Measurements from ENCODE around the gene TSPAN4. TPM values are rescaled to one million over a fixed set of nuclear protein-coding genes. Genes with fewer than 3 reads are reported as not detected.

The TSPAN4 gene
- total and polyA plus RNA-seq, 3 experiments from 2014 or later = 4.4 to 9.4 (median 8.8) TPM

DNA sequence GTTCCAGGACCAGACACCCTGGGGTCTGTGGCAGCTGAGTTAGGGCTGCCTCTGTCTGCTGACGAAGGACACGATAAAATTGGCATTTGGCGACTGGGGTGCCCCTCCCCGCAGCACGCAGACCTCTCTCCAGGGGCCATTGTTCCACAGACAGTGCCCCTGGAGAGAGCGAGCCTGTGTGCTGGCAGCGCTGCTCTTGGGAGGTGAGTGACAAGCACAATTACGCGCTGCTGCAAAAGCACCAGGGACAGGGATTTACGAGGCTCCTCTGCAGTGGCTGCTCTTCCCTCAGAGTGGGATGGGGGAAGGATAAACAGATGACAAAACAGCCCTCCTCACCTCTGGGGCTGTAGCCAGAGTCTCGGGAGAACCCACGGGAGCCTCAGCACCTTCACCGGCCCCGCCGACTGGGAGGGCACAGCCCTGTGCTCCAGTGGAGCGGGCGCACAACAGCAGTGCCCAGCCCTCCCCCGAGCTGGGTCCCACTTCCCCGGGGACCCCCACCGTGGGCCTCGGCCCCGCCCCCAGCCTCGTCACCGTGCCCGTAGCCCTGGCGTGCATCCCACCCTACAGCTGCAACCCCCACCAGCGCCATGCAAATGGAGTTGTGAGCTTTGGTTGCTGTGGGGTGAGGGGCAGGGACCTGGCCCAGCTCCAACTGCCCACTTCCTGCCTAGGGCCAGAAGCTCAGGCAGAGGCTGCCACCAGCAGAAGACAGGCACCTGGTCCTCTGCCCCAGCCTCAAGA lies 48.3 kb downstream of the TSPAN4 start:
- Histone ChIP-seq H3K27me3 (ENCODE audit: insufficient read depth, low read length, poor library complexity, severe bottlenecking) (no peaks in the 10 kb centered on the region), H3K4me1 (ENCODE audit: insufficient read depth, low read length) (no peaks in the 10 kb centered on the region), H3K9me3 (ENCODE audit: low read length) (no peaks in the 10 kb centered on the region), H3K4me3 (ENCODE audit: low read length) (no peak overlapping the region), H3K27ac (ENCODE audit: low read depth, low read length) (no peak overlapping the region), H3K36me3 (ENCODE audit: insufficient read depth, low read length) (no peaks in the 10 kb centered on the region)
- ChIA-PET CTCF (no interaction called here), POLR2A (no interaction called here)
- H3K4me3 Mint-ChIP-seq = no peak overlapping the region
- no peaks in the 10 kb centered on the region for H3K27me3 Mint-ChIP-seq
- H3K4me1 Mint-ChIP-seq = no peaks in the 10 kb centered on the region
- H3K27ac Mint-ChIP-seq = peak overlapping the region in 1 of 8 donors; percentile 89
- no peaks in the 10 kb centered on the region for H3K9me3 Mint-ChIP-seq
- H3K36me3 Mint-ChIP-seq = peaks cover 0 to 21% (median 1%) of the 10 kb centered on the region in 3 donors
- no peak for DNase-seq

- H3K27ac ChIP-seq (ENCODE audit: low read depth, low read length) = no peak overlapping the region
- Mint-ChIP-seq H3K4me1 (no peaks in the 10 kb centered on the region), H3K4me3 (no peak overlapping the region), H3K27me3 (no peaks in the 10 kb centered on the region), H3K27ac (no peak overlapping the region), H3K36me3 (peaks cover 0 to 5% (median 0%) of the 10 kb centered on the region in 3 donors), H3K9me3 (no peaks in the 10 kb centered on the region)
- DNase-seq = no peak
- H3K4me3 ChIP-seq (ENCODE audit: low read length) = no peak overlapping the region
- H3K27me3 ChIP-seq (ENCODE audit: insufficient read depth, low read length, poor library complexity, severe bottlenecking) = no peaks in the 10 kb centered on the region
- no peaks in the 10 kb centered on the region for H3K9me3 ChIP-seq (ENCODE audit: low read length)
- CTCF ChIA-PET = no interaction called here
- no peaks in the 10 kb centered on the region for H3K36me3 ChIP-seq (ENCODE audit: insufficient read depth, low read length)
- no peaks in the 10 kb centered on the region for H3K4me1 ChIP-seq (ENCODE audit: insufficient read depth, low read length)
- POLR2A ChIA-PET = no interaction called here
Observed at GRCh38 chr11:893008-893654, 50.5 kb downstream of the TSPAN4 start.

DNA sequence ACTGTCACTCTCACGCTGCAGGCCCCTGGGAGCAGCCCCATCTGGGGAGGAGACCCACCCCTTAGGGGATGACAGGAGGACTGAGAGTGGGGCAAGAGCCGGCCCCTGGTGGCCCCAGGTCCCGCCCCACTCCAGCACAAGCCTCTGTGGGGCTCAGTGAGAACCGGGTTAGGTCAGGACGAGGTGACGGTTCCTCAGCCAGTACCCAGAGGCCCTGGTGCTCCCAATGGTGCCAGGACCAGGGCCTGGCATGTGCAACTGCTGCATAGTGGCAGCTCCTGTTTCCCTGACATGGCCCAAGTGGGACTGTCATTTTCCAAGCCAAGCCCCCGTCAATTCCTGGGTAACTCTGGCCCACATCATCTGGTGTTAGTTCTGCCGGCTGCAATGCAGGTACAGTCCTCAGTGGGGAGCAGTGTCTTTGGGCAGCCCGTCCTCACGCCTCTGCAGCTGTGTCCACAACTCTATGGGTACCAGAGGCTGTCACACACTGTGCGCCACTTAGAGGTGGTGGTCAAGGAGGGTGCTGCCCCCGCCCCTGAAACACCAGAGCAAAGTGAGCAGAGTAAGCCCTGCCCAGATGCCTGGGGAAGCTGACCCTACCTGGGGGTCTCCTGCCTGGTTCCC lies 52.0 kb downstream of the TSPAN4 start:
- no peak overlapping the region for H3K4me3 Mint-ChIP-seq
- Histone ChIP-seq H3K27me3 (ENCODE audit: insufficient read depth, low read length, poor library complexity, severe bottlenecking) (no peaks in the 10 kb centered on the region), H3K36me3 (ENCODE audit: insufficient read depth, low read length) (no peaks in the 10 kb centered on the region), H3K4me1 (ENCODE audit: insufficient read depth, low read length) (no peaks in the 10 kb centered on the region), H3K4me3 (ENCODE audit: low read length) (no peak overlapping the region), H3K27ac (ENCODE audit: low read depth, low read length) (no peak overlapping the region), H3K9me3 (ENCODE audit: low read length) (no peaks in the 10 kb centered on the region)
- no peaks in the 10 kb centered on the region for H3K9me3 Mint-ChIP-seq
- CTCF ChIA-PET = interaction anchor here (0.7 kb wide), 1 partner anchor 1256 kb away, joined by 3 read pairs; no protein-coding TSS in a partner anchor
- POLR2A ChIA-PET = interaction anchor here (0.6 kb wide), 1 partner anchor 84 kb away, joined by 3 read pairs; no protein-coding TSS in a partner anchor
- DNase-seq = no peak
- H3K4me1 Mint-ChIP-seq = no peaks in the 10 kb centered on the region
- peaks cover 0 to 14% (median 0%) of the 10 kb centered on the region in 3 donors for H3K36me3 Mint-ChIP-seq
- H3K27me3 Mint-ChIP-seq = no peaks in the 10 kb centered on the region
- H3K27ac Mint-ChIP-seq = no peak overlapping the region

DNA sequence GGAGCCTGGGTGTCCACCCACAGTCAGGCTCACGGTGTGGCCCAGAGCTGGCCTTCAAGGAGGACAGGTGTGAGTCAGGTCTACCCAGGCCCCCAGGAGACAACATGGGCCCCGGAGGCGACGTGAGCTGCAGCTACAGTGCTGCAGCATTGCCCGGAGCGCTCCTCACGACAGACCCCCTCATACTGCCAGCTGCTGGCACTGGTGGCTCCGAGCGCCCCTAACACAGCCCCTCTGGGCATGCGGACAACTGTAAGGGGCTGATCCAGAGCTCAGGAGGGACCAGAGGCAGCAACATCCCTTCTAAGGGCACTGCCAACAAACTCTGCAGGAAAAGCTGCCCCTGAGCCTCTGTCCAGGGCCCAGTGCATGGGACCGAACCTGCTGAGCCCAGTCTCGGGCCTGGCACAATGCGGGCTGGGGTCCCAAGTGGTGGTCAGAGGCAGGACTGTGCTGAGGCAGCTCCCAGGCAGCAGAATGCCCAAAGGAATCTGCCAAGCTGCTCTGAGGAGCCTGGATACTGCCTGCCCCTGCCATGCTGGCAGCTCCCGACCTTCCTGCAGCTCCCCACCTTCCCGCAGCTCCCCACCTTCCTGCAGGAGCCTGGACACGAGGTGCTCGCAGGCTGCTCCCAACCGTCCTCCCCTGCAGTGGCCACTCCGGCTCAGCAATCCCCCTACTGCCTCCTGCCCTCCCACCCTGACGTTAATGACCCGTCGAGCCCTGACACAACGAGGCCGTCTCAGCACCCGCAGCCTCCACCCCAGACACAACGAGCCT lies 52.9 kb downstream of the TSPAN4 start:
- CTCF ChIA-PET = no interaction called here

DNA sequence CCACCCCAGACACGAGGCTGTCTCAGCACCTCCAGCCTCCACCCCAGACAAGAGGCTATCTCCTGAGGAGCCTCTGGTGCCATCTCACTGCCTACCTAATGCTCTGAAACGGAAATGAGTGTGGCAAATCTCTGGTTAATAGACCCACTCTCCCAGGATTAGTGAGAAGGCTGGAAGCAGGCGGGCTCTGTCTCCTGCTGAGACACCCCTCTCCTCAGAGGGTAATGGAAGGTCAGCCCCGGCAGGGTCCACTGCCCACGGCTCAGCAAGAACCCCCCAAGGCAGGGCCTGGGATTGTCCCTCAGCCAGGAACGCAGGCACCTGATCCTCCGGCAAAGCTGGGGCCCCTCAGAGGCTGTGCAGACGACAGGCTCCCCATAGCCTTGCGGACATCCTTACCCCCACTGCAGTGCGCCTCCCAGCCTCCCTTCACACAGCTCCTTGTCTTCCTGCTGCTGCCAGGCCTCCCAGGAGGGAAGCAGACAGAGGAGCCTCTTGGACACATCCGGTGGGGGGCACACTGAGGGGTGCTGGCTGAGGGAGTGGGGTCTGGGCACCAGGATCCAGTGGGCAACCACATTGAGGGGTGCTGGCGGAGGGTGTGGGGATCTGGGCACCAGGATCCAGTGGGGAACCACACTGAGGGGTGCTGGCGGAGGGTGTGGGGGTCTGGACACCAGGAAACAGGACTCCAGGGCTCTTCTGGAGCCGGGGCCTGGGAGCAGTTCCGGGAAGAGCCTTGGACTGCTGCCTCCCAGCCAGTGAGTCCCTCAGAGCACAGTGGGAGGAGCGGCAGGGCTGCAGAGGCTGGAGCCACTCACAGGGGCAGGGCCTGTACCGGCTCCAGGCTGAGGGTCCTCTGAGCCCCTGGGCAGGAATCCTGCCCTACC lies 54.8 kb downstream of the TSPAN4 start:
- ChIA-PET POLR2A (no interaction called here), CTCF (no interaction called here)
- Mint-ChIP-seq H3K36me3 (peaks cover 4 to 39% (median 5%) of the 10 kb centered on the region in 3 donors), H3K27me3 (no peaks in the 10 kb centered on the region), H3K27ac (no peak overlapping the region), H3K4me3 (no peak overlapping the region), H3K4me1 (peaks cover 0 to 5% (median 5%) of the 10 kb centered on the region in 3 donors), H3K9me3 (no peaks in the 10 kb centered on the region)
- Histone ChIP-seq H3K27ac (ENCODE audit: low read depth, low read length) (no peak overlapping the region), H3K4me3 (ENCODE audit: low read length) (no peak overlapping the region), H3K9me3 (ENCODE audit: low read length) (no peaks in the 10 kb centered on the region), H3K27me3 (ENCODE audit: insufficient read depth, low read length, poor library complexity, severe bottlenecking) (no peaks in the 10 kb centered on the region), H3K4me1 (ENCODE audit: insufficient read depth, low read length) (no peaks in the 10 kb centered on the region), H3K36me3 (ENCODE audit: insufficient read depth, low read length) (peaks cover 11% of the 10 kb centered on the region)
- no peak for DNase-seq

More for the DNA sequence above, 52.9 kb downstream of the TSPAN4 start:
- Mint-ChIP-seq H3K9me3 (no peaks in the 10 kb centered on the region), H3K4me3 (no peak overlapping the region), H3K27me3 (no peaks in the 10 kb centered on the region), H3K27ac (peak overlapping the region in 1 of 8 donors; percentile 17), H3K4me1 (peaks cover 0 to 2% (median 0%) of the 10 kb centered on the region in 3 donors), H3K36me3 (peaks cover 0 to 20% (median 0%) of the 10 kb centered on the region in 3 donors)
- no peaks in the 10 kb centered on the region for H3K9me3 ChIP-seq (ENCODE audit: low read length)
- no peaks in the 10 kb centered on the region for H3K27me3 ChIP-seq (ENCODE audit: insufficient read depth, low read length, poor library complexity, severe bottlenecking)
- POLR2A ChIA-PET = no interaction called here
- DNase-seq = no peak
- H3K27ac ChIP-seq (ENCODE audit: low read depth, low read length) = no peak overlapping the region
- H3K4me3 ChIP-seq (ENCODE audit: low read length) = no peak overlapping the region
- H3K4me1 ChIP-seq (ENCODE audit: insufficient read depth, low read length) = no peaks in the 10 kb centered on the region
- peaks cover 3% of the 10 kb centered on the region for H3K36me3 ChIP-seq (ENCODE audit: insufficient read depth, low read length)

GRCh38 chr11:898143-898511 lies 55.5 kb downstream of the TSPAN4 start:
- ChIA-PET POLR2A (no interaction called here), CTCF (no interaction called here)
- Histone ChIP-seq H3K4me1 (ENCODE audit: insufficient read depth, low read length) (no peaks in the 10 kb centered on the region), H3K9me3 (ENCODE audit: low read length) (no peaks in the 10 kb centered on the region), H3K27ac (ENCODE audit: low read depth, low read length) (no peak overlapping the region), H3K27me3 (ENCODE audit: insufficient read depth, low read length, poor library complexity, severe bottlenecking) (no peaks in the 10 kb centered on the region), H3K36me3 (ENCODE audit: insufficient read depth, low read length) (peaks cover 18% of the 10 kb centered on the region), H3K4me3 (ENCODE audit: low read length) (no peak overlapping the region)
- H3K36me3 Mint-ChIP-seq = peaks cover 4 to 45% (median 5%) of the 10 kb centered on the region in 3 donors
- no peaks in the 10 kb centered on the region for H3K27me3 Mint-ChIP-seq
- H3K9me3 Mint-ChIP-seq = no peaks in the 10 kb centered on the region
- H3K4me3 Mint-ChIP-seq = no peak overlapping the region
- H3K4me1 Mint-ChIP-seq = peaks cover 0 to 5% (median 5%) of the 10 kb centered on the region in 3 donors
- no peak for DNase-seq
- H3K27ac Mint-ChIP-seq = no peak overlapping the region

DNA sequence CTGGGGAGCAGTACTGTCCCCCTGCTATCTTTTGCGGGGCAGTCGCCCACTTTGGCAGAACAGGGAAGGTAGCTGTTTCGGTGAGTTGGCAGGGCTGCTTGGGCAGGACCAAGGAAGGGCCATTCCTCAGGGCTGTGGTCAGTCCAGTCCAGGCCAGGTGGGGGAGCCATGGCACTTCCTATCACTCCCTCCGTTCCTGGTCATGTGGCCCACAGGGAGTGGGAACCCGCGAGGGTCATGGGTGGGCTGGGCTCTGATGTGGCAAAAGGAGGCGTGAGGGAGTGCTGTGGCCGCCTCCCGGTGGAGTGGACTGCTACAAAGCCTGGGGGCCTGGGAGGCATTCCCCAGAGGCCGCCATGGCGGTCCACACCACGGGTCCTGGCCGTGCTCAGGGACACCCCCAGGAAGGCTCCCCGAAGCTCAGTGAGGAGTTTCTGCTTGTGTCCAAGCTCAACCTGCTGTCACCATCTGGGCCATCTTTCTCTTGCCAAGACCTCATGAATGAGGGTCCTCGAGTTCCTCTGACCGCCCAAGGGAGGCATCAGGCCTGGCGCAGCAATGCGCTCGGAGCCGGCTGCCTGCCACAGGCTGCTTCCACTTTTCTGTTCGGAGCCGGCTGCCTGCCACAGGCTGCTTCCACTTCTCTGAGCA lies 56.0 kb downstream of the TSPAN4 start:
- ChIA-PET POLR2A (no interaction called here), CTCF (no interaction called here)
- H3K4me3 ChIP-seq (ENCODE audit: low read length) = no peak overlapping the region
- H3K27ac ChIP-seq (ENCODE audit: low read depth, low read length) = no peak overlapping the region
- Mint-ChIP-seq H3K4me1 (peaks cover 0 to 5% (median 5%) of the 10 kb centered on the region in 3 donors), H3K27ac (no peak overlapping the region), H3K36me3 (peaks cover 4 to 50% (median 5%) of the 10 kb centered on the region in 3 donors), H3K9me3 (no peaks in the 10 kb centered on the region), H3K4me3 (no peak overlapping the region), H3K27me3 (no peaks in the 10 kb centered on the region)
- no peak for DNase-seq
- no peaks in the 10 kb centered on the region for H3K4me1 ChIP-seq (ENCODE audit: insufficient read depth, low read length)
- H3K27me3 ChIP-seq (ENCODE audit: insufficient read depth, low read length, poor library complexity, severe bottlenecking) = no peaks in the 10 kb centered on the region
- no peaks in the 10 kb centered on the region for H3K9me3 ChIP-seq (ENCODE audit: low read length)
- peaks cover 19% of the 10 kb centered on the region for H3K36me3 ChIP-seq (ENCODE audit: insufficient read depth, low read length)

Data from CD8-positive, alpha-beta memory T cell (primary cell).